Endothelial cell (in vitro differentiated cells): Measurements from ENCODE around the gene CAPN8. TPM values are rescaled to one million over a fixed set of nuclear protein-coding genes. Genes with fewer than 3 reads are reported as not detected.
A peak's percentile ranks its signal among the peaks of the same experiment; 100 is the strongest.

Experiments
- DNase-seq: peaks from one replicate; pipeline ENCODE4 v3.0.0; 2021; ENCODE audit warnings: low spot score
- H3K27ac Mint-ChIP-seq: one replicate; pipeline ENCODE4 v1.8.0; 2021; ENCODE audit warnings: mixed read lengths, inconsistent platforms; ENCODE audit not compliant: unreplicated experiment
- H3K27me3 Mint-ChIP-seq: one replicate; pipeline ENCODE4 v1.8.0; 2021; ENCODE audit warnings: mild to moderate bottlenecking, moderate library complexity, mixed read lengths, inconsistent platforms; ENCODE audit not compliant: unreplicated experiment
- H3K36me3 Mint-ChIP-seq: one replicate; pipeline ENCODE4 v1.8.0; 2021; ENCODE audit warnings: mild to moderate bottlenecking, low read depth, mixed read lengths, inconsistent platforms; ENCODE audit not compliant: unreplicated experiment
- H3K4me1 Mint-ChIP-seq: one replicate; pipeline ENCODE4 v1.8.0; 2021; ENCODE audit warnings: mild to moderate bottlenecking, mixed read lengths, inconsistent platforms; ENCODE audit not compliant: unreplicated experiment
- H3K4me3 Mint-ChIP-seq: one replicate; pipeline ENCODE4 v1.8.0; 2021; ENCODE audit warnings: mild to moderate bottlenecking, mixed read lengths, inconsistent platforms; ENCODE audit not compliant: unreplicated experiment
- H3K9me3 Mint-ChIP-seq: one replicate; pipeline ENCODE4 v1.8.0; 2021; ENCODE audit warnings: mixed read lengths, inconsistent platforms; ENCODE audit not compliant: unreplicated experiment
- long read RNA-seq: library from polyadenylated mRNA; unstranded; transcript quantifications from one replicate; pipeline ENCODE4 v2.0.0, GENCODE V29; 2020; ENCODE audit not compliant: unreplicated experiment
- total RNA-seq: library from RNA; stranded (reverse); fragmentation: NEBNext Ultra II Directional; extraction: Animal tissue kit (Norgen Biotek cat#: 25700); gene quantifications from one replicate; pipeline ENCODE4 v1.2.1, GENCODE V29; 2021; ENCODE audit not compliant: unreplicated experiment
- TF ChIP-seq, protein P1 (sequence below): fragments of 200-600 bp; sonication (generic); IDR thresholded peaks from one replicate; pipeline ENCODE4 v1.5.0; 2021; ENCODE audit warnings: antibody characterized with exemption; ENCODE audit not compliant: unreplicated experiment

Gene CAPN8
- total RNA-seq: 0.13 TPM
- long read RNA-seq: 0 reads

DNA sequence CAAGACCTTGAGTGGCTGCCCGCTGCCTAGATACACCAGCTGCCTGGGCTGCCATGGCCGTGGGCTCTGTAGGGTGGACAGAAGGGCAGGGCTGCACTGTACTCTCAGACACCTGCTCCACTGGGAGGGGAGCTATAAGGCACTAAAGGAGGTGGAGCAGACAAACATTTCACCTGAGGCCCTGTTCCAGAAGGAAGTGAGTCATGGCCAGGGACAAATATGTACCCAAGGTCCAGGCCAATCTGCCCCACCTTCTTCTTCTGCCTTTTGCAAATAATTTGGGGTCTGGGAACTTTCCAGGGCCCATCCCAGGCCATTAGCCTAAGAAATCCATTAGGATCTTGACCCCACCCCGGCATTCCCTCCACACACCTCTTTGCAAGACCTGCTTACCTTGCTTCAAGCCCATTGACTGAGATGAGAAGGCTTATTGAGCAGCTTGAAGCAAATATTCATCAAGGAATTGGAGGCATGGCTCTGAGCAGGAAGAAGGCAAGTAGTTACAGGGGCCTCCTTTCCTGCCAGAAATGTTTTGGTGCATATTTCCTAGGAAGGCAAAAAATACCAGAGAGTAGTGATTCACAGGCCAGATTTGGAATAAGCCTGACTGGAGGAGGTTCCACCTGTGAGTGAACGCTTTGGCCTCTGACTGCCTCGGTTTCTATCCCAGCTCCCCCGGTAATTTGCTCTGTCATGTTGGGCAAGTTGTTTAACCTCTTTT is at the start of gene CAPN8:
Gene CAPN8 (minus strand): TSS at position 110 of the 721 bp plus-strand sequence. CDS start 55 bp downstream, at position 55.
- TF ChIP-seq, protein P1, sequence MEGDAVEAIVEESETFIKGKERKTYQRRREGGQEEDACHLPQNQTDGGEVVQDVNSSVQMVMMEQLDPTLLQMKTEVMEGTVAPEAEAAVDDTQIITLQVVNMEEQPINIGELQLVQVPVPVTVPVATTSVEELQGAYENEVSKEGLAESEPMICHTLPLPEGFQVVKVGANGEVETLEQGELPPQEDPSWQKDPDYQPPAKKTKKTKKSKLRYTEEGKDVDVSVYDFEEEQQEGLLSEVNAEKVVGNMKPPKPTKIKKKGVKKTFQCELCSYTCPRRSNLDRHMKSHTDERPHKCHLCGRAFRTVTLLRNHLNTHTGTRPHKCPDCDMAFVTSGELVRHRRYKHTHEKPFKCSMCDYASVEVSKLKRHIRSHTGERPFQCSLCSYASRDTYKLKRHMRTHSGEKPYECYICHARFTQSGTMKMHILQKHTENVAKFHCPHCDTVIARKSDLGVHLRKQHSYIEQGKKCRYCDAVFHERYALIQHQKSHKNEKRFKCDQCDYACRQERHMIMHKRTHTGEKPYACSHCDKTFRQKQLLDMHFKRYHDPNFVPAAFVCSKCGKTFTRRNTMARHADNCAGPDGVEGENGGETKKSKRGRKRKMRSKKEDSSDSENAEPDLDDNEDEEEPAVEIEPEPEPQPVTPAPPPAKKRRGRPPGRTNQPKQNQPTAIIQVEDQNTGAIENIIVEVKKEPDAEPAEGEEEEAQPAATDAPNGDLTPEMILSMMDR: no peak
- H3K36me3 Mint-ChIP-seq: no peaks in the 10 kb centered on the region
- H3K4me3 Mint-ChIP-seq: no peak within 1 kb of the TSS
- H3K27me3 Mint-ChIP-seq: peaks cover 2% of the 10 kb centered on the region
- no peaks in the 10 kb centered on the region for H3K9me3 Mint-ChIP-seq
- no peak for DNase-seq
- H3K27ac Mint-ChIP-seq: no peak within 1 kb of the TSS
- H3K4me1 Mint-ChIP-seq: peaks cover 8% of the 10 kb centered on the region

DNA sequence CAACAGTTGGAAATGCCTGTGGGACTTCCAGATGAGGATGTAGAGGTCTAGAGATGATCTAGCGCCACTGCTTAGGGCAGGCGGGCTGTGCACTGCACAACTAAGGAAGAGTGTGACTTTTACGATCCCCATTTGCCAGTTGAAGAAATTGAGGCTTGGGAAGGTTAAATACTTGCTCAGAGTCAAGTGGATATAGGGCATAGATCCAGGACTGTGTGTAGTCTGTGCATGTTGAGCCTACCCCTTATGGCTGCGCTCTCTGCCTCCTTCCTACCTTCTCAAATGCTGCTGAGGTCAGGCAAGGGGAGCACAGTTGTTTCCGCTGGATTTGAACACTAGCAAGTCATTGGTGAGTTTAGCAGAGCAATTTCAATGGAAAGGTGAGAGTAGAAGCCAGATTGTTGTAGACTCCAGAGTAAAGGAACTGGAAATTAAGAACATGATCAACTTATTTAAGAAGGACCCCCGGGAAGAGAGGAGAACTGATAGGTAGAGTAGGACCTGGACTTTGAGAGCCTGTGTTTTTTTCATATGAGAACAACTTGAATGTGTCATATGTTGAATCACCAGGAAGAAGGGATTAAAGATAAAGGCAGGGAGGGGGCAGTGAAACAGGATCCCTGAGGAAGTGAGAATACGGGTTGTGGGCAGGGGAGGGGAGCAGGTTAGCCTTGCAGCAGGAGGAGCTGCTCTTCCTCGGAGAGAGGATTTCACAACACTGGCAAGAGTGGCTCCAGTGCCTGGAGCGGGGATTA is 49.5 kb upstream of the CAPN8 start:
- Mint-ChIP-seq H3K4me1 (peaks cover 56% of the 10 kb centered on the region), H3K9me3 (no peaks in the 10 kb centered on the region), H3K4me3 (peak overlapping the region; percentile 48), H3K36me3 (peaks cover 32% of the 10 kb centered on the region), H3K27ac (peak overlapping the region; percentile 52), H3K27me3 (peaks cover 11% of the 10 kb centered on the region)
- peak; percentile 15 for DNase-seq
- TF ChIP-seq, protein P1: no peak

DNA sequence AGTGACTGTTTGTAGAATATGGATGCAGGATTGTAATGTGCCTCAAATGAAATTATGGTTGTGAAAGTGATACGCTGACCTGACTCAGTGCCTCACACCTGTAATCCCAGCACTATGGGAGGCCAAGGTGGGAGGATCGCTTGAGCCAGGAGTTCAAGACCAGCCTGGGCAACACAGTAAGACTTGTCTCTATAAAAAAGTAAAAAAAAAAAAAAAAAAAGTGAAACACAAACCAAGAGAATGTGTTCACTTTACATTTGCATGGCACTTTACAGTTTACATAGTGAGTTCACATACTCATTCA is 48.9 kb upstream of the CAPN8 start:
- no peak for DNase-seq
- H3K27me3 Mint-ChIP-seq: peaks cover 11% of the 10 kb centered on the region
- TF ChIP-seq, protein P1: no peak
- peaks cover 26% of the 10 kb centered on the region for H3K36me3 Mint-ChIP-seq
- peaks cover 61% of the 10 kb centered on the region for H3K4me1 Mint-ChIP-seq
- H3K9me3 Mint-ChIP-seq: no peaks in the 10 kb centered on the region
- H3K4me3 Mint-ChIP-seq: peak overlapping the region; percentile 96
- H3K27ac Mint-ChIP-seq: no peak overlapping the region

DNA sequence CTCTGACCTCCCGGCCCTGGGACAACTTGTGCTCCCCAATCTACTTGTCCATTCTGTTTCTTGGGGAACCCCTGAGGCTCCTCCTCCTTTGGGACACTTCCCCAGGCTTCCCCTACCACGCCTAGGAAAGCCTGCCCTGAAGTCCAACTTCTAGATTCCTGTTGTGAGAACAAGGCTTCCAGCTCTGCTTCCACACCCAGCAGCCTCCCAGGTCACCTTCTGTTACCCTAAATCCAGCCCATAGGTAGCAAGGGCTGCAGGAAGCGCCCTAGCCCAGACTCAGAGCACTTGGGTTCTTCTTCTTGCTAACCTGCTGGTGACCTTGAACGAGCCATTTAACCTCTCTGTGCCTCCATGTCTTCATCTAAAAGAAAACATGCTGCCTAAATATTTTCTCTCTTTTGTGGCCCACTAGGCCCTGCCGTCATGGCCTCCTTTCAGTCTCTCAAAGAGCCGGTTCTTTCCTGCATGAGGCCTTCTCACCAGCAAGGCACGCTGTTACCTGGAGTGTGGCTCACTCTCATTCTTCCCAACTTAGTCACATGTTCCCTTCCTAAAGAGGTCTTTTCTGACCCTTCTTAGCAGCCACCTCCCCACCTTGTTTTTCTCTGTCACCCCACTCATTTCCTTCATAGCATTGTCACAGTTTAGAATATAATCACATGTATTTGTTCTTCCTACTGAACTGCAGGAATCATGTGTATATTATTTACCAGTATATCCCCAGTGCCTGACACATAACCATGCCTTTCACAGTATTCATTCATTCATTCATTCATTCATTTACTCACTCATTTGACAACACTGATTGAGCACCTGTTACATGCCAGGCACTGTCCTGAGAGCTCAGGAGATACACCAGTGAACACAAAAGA is 48.3 kb upstream of the CAPN8 start:
- peak overlapping the region; percentile 96 for H3K4me3 Mint-ChIP-seq
- H3K27ac Mint-ChIP-seq: peak overlapping the region; percentile 58
- H3K27me3 Mint-ChIP-seq: peaks cover 11% of the 10 kb centered on the region
- no peak for DNase-seq
- no peaks in the 10 kb centered on the region for H3K9me3 Mint-ChIP-seq
- peaks cover 67% of the 10 kb centered on the region for H3K4me1 Mint-ChIP-seq
- peaks cover 20% of the 10 kb centered on the region for H3K36me3 Mint-ChIP-seq
- TF ChIP-seq, protein P1: no peak
